ENCODE measurements around the gene TSPO2. TPM values are rescaled to one million over a fixed set of nuclear protein-coding genes. Genes with fewer than 3 reads are reported as not detected.
A peak's percentile ranks its signal among the peaks of the same experiment; 100 is the strongest.

The TSPO2 gene
- total and polyA plus RNA-seq, 2 donors (not counting 1 experiment from before 2014, with no cell fraction given): not detected

DNA sequence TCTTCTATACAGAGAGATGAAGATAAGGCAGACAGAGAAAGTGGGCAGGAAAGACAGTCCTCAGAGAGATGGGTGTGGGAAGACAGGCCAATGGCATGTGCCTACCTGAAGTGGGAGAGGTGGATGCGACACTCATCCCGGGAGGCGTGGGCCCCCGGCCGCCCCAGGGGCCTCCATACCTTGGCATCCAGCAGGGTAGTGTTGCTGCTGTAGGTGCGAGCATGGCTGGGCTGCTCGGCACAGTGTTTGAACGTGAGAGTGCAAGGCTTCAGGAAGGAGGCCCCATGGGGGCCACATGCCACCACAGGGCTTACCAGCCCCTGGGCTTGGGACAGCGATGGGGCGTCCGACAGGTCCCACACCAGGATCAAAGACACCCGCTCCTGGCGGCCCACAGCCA is 8.5 kb upstream of the TSPO2 start:
- no peaks in the 10 kb centered on the region for H3K27me3 ChIP-seq (ENCODE audit: control insufficient read depth, insufficient read depth, low read length)
- H3K4me3 ChIP-seq (replicated peaks in 1 of 4; ENCODE audit: control extremely low read depth in 1 of 4, insufficient read depth in 1 of 4, low read depth in 3 of 4, low read length in 4 of 4): no peak overlapping the region
- H3K9me3 ChIP-seq (ENCODE audit: control insufficient read depth, insufficient read depth, low read depth, low read length): no peaks in the 10 kb centered on the region
- no peaks in the 10 kb centered on the region for H3K36me3 ChIP-seq (ENCODE audit: control insufficient read depth, insufficient read depth, low read length)
- no peak overlapping the region for H2AFZ ChIP-seq (ENCODE audit: low read length)
- DNase-seq (ENCODE audit: low read depth in 2 of 2): no peak
- no peaks in the 10 kb centered on the region for H3K4me1 ChIP-seq (ENCODE audit: control insufficient read depth, extremely low read depth, insufficient read depth, low read length)
- no peak overlapping the region for H3K9ac ChIP-seq (ENCODE audit: insufficient read depth, low read length)
- no peaks in the 10 kb centered on the region for H4K20me1 ChIP-seq (ENCODE audit: control insufficient read depth, extremely low read depth, insufficient read depth, low read length)
- H3K4me2 ChIP-seq (ENCODE audit: extremely low read depth, insufficient read depth, low read length): no peak overlapping the region
- no peak overlapping the region for H3K27ac ChIP-seq (ENCODE audit: insufficient read depth, low read length)
- no peaks in the 10 kb centered on the region for H3K79me2 ChIP-seq (ENCODE audit: control insufficient read depth, insufficient read depth, low read length)
- TF ChIP-seq EZH2 (IDR thresholded peaks at IDR 0.05; ENCODE audit: low read length, missing control alignments): no peak
- TF ChIP-seq, protein P1, sequence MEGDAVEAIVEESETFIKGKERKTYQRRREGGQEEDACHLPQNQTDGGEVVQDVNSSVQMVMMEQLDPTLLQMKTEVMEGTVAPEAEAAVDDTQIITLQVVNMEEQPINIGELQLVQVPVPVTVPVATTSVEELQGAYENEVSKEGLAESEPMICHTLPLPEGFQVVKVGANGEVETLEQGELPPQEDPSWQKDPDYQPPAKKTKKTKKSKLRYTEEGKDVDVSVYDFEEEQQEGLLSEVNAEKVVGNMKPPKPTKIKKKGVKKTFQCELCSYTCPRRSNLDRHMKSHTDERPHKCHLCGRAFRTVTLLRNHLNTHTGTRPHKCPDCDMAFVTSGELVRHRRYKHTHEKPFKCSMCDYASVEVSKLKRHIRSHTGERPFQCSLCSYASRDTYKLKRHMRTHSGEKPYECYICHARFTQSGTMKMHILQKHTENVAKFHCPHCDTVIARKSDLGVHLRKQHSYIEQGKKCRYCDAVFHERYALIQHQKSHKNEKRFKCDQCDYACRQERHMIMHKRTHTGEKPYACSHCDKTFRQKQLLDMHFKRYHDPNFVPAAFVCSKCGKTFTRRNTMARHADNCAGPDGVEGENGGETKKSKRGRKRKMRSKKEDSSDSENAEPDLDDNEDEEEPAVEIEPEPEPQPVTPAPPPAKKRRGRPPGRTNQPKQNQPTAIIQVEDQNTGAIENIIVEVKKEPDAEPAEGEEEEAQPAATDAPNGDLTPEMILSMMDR (conservative IDR thresholded peaks at IDR 0.05 in 1 of 2, IDR thresholded peaks at IDR 0.05 in 1 of 2; ENCODE audit: low read depth in 1 of 2, low read length in 2 of 2): no peak

DNA sequence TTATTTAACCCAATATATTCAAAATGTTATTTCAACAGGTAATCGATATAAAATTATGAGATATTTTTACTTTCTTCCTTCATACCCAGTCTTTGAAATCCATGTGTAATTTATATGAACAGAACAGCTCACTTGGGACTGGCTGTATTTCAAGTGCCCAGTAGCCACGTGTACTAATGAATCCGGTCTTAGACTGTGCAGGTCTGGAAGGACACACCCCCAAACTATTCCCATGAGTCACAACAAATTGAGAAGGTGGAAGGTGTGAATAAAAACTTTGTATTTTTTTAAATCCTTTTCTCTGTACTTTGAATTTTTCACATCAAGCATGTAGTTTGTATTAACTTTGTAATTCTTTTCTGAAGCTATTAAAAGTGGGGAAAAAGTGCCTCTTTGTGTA is 6.1 kb upstream of the TSPO2 start:
- no peak overlapping the region for H2AFZ ChIP-seq (ENCODE audit: low read length)

DNA sequence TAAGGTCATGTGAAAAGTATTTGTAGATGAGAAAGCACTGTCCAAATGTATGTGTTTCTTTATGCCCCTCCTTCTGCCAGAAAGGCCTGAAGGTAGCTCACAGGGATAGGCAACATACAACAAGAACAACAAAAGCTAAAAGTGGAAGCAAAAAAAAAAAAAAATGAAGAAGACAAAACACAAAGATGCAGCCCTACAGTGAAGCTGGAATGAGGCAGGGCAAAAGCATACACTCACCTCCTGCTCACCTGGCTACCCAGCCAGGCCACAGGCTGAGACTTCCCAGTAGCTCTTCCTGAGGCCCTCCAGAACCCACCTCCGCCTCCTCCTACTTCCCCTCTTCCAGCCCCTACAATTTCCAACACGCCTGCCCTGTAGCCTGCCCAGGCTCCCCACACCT is 5.7 kb upstream of the TSPO2 start:
- no peak overlapping the region for H2AFZ ChIP-seq (ENCODE audit: low read length)
- H4K20me1 ChIP-seq (ENCODE audit: control insufficient read depth, extremely low read depth, insufficient read depth, low read length): no peaks in the 10 kb centered on the region
- H3K4me2 ChIP-seq (ENCODE audit: extremely low read depth, insufficient read depth, low read length): no peak overlapping the region
- no peaks in the 10 kb centered on the region for H3K79me2 ChIP-seq (ENCODE audit: control insufficient read depth, insufficient read depth, low read length)
- no peak overlapping the region for H3K9ac ChIP-seq (ENCODE audit: insufficient read depth, low read length)
- H3K27me3 ChIP-seq (ENCODE audit: control insufficient read depth, insufficient read depth, low read length): no peaks in the 10 kb centered on the region
- TF ChIP-seq EZH2 (IDR thresholded peaks at IDR 0.05; ENCODE audit: low read length, missing control alignments): no peak
- TF ChIP-seq, protein P1 (conservative IDR thresholded peaks at IDR 0.05 in 1 of 2, IDR thresholded peaks at IDR 0.05 in 1 of 2; ENCODE audit: low read depth in 1 of 2, low read length in 2 of 2): no peak
- no peaks in the 10 kb centered on the region for H3K4me1 ChIP-seq (ENCODE audit: control insufficient read depth, extremely low read depth, insufficient read depth, low read length)
- DNase-seq (ENCODE audit: low read depth in 2 of 2): no peak
- no peaks in the 10 kb centered on the region for H3K9me3 ChIP-seq (ENCODE audit: control insufficient read depth, insufficient read depth, low read depth, low read length)
- H3K27ac ChIP-seq (ENCODE audit: insufficient read depth, low read length): no peak overlapping the region
- no peaks in the 10 kb centered on the region for H3K36me3 ChIP-seq (ENCODE audit: control insufficient read depth, insufficient read depth, low read length)
- H3K4me3 ChIP-seq (replicated peaks in 1 of 4; ENCODE audit: control extremely low read depth in 1 of 4, insufficient read depth in 1 of 4, low read depth in 3 of 4, low read length in 4 of 4): no peak overlapping the region

More for the DNA sequence above, 6.1 kb upstream of the TSPO2 start:
- no peaks in the 10 kb centered on the region for H3K36me3 ChIP-seq (ENCODE audit: control insufficient read depth, insufficient read depth, low read length)
- no peaks in the 10 kb centered on the region for H3K4me1 ChIP-seq (ENCODE audit: control insufficient read depth, extremely low read depth, insufficient read depth, low read length)
- peak in 1 of 2 donors; percentile 39 for DNase-seq (ENCODE audit: low read depth in 2 of 2)
- no peaks in the 10 kb centered on the region for H3K79me2 ChIP-seq (ENCODE audit: control insufficient read depth, insufficient read depth, low read length)
- H3K27me3 ChIP-seq (ENCODE audit: control insufficient read depth, insufficient read depth, low read length): no peaks in the 10 kb centered on the region
- TF ChIP-seq EZH2 (IDR thresholded peaks at IDR 0.05; ENCODE audit: low read length, missing control alignments): no peak
- TF ChIP-seq, protein P1 (conservative IDR thresholded peaks at IDR 0.05 in 1 of 2, IDR thresholded peaks at IDR 0.05 in 1 of 2; ENCODE audit: low read depth in 1 of 2, low read length in 2 of 2): no peak
- no peak overlapping the region for H3K4me2 ChIP-seq (ENCODE audit: extremely low read depth, insufficient read depth, low read length)
- H4K20me1 ChIP-seq (ENCODE audit: control insufficient read depth, extremely low read depth, insufficient read depth, low read length): no peaks in the 10 kb centered on the region
- no peaks in the 10 kb centered on the region for H3K9me3 ChIP-seq (ENCODE audit: control insufficient read depth, insufficient read depth, low read depth, low read length)
- H3K4me3 ChIP-seq (replicated peaks in 1 of 4; ENCODE audit: control extremely low read depth in 1 of 4, insufficient read depth in 1 of 4, low read depth in 3 of 4, low read length in 4 of 4): no peak overlapping the region
- H3K9ac ChIP-seq (ENCODE audit: insufficient read depth, low read length): no peak overlapping the region
- H3K27ac ChIP-seq (ENCODE audit: insufficient read depth, low read length): no peak overlapping the region
